A673 (cell line): ENCODE results near the gene SLC25A21. TPM values are rescaled to one million over a fixed set of nuclear protein-coding genes. Genes with fewer than 3 reads are reported as not detected.

Source experiments
- BruUV-seq: library from RNA; stranded (reverse); fragments of 400-500 nt; replicated peaks from 2 replicates; lab custom pipeline; 2021; lab: Mats Ljungman, UMichigan
- CTCF ChIA-PET: fragments of 300-600 bp; sonication (Branson Sonifier 250); formaldehyde crosslinking; loops from one replicate; lab custom pipeline; 2022; ENCODE audit warnings: antibody characterized with exemption; lab: Charles Lee
- POLR2A ChIA-PET: fragments of 300-600 bp; sonication (Branson Sonifier 250); formaldehyde crosslinking; loops from one replicate; lab custom pipeline; 2022; ENCODE audit warnings: antibody characterized with exemption; ENCODE audit not compliant: low non-redundant PET; lab: Charles Lee
- DNase-seq: peaks from one replicate; pipeline ENCODE4 v3.0.0-alpha.2; 2015; ENCODE audit warnings: low spot score
- H3K27ac ChIP-seq: fragments of 200-600 bp; sonication (generic); 2 replicates; pipeline ENCODE4 v1.5.1; 2016; ENCODE audit warnings: mixed run types, low read depth, mild to moderate bottlenecking, mixed read lengths, antibody characterized with exemption, low read length; ENCODE audit not compliant: poor library complexity, severe bottlenecking
- H3K27me3 ChIP-seq: fragments of 200-600 bp; sonication (generic); replicated peaks from 2 replicates; pipeline ENCODE4 v1.6.1; 2017; ENCODE audit warnings: mixed run types, low read depth, mild to moderate bottlenecking, mixed read lengths, antibody characterized with exemption, low read length; ENCODE audit not compliant: insufficient read depth, poor library complexity
- H3K36me3 ChIP-seq: fragments of 200-600 bp; sonication (generic); 2 replicates; pipeline ENCODE4 v1.6.1; 2016; ENCODE audit warnings: mixed run types, mild to moderate bottlenecking, mixed read lengths, antibody characterized with exemption, low read length; ENCODE audit not compliant: insufficient read depth, poor library complexity, severe bottlenecking
- H3K4me1 ChIP-seq: fragments of 200-600 bp; sonication (generic); 2 replicates; pipeline ENCODE4 v1.6.1; 2017; ENCODE audit warnings: mixed run types, mild to moderate bottlenecking, mixed read lengths, antibody characterized with exemption, low read length; ENCODE audit not compliant: insufficient read depth, poor library complexity, severe bottlenecking
- H3K4me3 ChIP-seq: fragments of 200-600 bp; sonication (generic); 2 replicates; pipeline ENCODE4 v1.5.1; 2016; ENCODE audit warnings: low read depth, mixed run types, mild to moderate bottlenecking, mixed read lengths, low read length; ENCODE audit not compliant: poor library complexity, severe bottlenecking
- H3K9me3 ChIP-seq: fragments of 200-600 bp; sonication (generic); 2 replicates; pipeline ENCODE4 v1.6.1; 2016; ENCODE audit warnings: mixed run types, low read depth, mild to moderate bottlenecking, mixed read lengths, antibody characterized with exemption, low read length; ENCODE audit not compliant: poor library complexity, severe bottlenecking
- CTCF ChIP-seq: fragments of 300-800, 200-600 bp; sonication (generic); conservative IDR thresholded peaks from 2 replicates; pipeline ENCODE4 v1.5.1; 2017; ENCODE audit warnings: low read depth, mild to moderate bottlenecking, antibody characterized with exemption, low read length, moderate library complexity, mixed read lengths
- EZH2 ChIP-seq: fragments of 200-600 bp; sonication (generic); IDR thresholded peaks from 2 replicates; pipeline ENCODE4 v1.6.1; 2017; ENCODE audit warnings: borderline replicate concordance, low read depth, mild to moderate bottlenecking, mixed read lengths, antibody characterized with exemption, low read length; ENCODE audit not compliant: poor library complexity, severe bottlenecking
- intact Hi-C: fragments of 100-400 bp; cut with micrococcal nuclease; formaldehyde crosslinking; loops from one replicate; pipeline ENCODE4 v1.10.0; 2022; ENCODE audit not compliant: unreplicated experiment
- total RNA-seq: library from RNA; stranded (reverse); gene quantifications from 2 replicates; pipeline ENCODE4 v1.2.3, GENCODE V29; 2021

Gene SLC25A21
- total RNA-seq, 1 experiment from 2014 or later: 4.7 TPM

GRCh38 chr14:36916668-36917067, 255.7 kb downstream of the SLC25A21 start:
- no peaks in the 10 kb centered on the region for H3K36me3 ChIP-seq
- DNase-seq: no peak
- H3K4me3 ChIP-seq: no peak overlapping the region
- H3K9me3 ChIP-seq: no peaks in the 10 kb centered on the region
- no TSS peak for BruUV-seq
- no peaks in the 10 kb centered on the region for H3K4me1 ChIP-seq
- ChIA-PET CTCF (no interaction called here), POLR2A (no interaction called here)
- no peak overlapping the region for H3K27ac ChIP-seq
- H3K27me3 ChIP-seq: no peaks in the 10 kb centered on the region
- intact Hi-C loops: no loop called here
- TF ChIP-seq EZH2 (no peak), CTCF (no peak)

- Histone ChIP-seq H3K4me1 (no peaks in the 10 kb centered on the region), H3K36me3 (no peaks in the 10 kb centered on the region), H3K27ac (no peak overlapping the region), H3K27me3 (no peaks in the 10 kb centered on the region), H3K4me3 (no peak overlapping the region), H3K9me3 (no peaks in the 10 kb centered on the region)
- ChIA-PET CTCF (no interaction called here), POLR2A (no interaction called here)
- intact Hi-C loops: no loop called here
- DNase-seq: no peak
- no TSS peak for BruUV-seq
- TF ChIP-seq CTCF (no peak), EZH2 (no peak)
Measured at GRCh38 chr14:36915081-36915480, 257.3 kb downstream of the SLC25A21 start.

- peaks cover 3% of the 10 kb centered on the region for H3K4me1 ChIP-seq
- CTCF ChIA-PET: no interaction called here
- H3K4me3 ChIP-seq: no peak overlapping the region
- no peaks in the 10 kb centered on the region for H3K27me3 ChIP-seq
- intact Hi-C loops: no loop called here
- no TSS peak for BruUV-seq
- TF ChIP-seq CTCF (no peak), EZH2 (no peak)
- no peaks in the 10 kb centered on the region for H3K9me3 ChIP-seq
- H3K36me3 ChIP-seq: no peaks in the 10 kb centered on the region
- no peak overlapping the region for H3K27ac ChIP-seq
- POLR2A ChIA-PET: interaction anchor here (0.6 kb wide), 1 partner anchor 1744 kb away, joined by 4 read pairs; no protein-coding TSS in a partner anchor
- DNase-seq: no peak
Measured at GRCh38 chr14:36910578-36910977, 261.8 kb downstream of the SLC25A21 start.
